Suprapubic skin (tissue), 4 donors: Measurements from ENCODE around the gene ADAMTS13. TPM values are rescaled to one million over a fixed set of nuclear protein-coding genes. Genes with fewer than 3 reads are reported as not detected.

Experiments
- DNase-seq, 2 donors: peaks; one replicate each; pipeline ENCODE4 v3.0.0-alpha.2; 2019; ENCODE audit warnings: low spot score in 2 of 2
- H3K27ac ChIP-seq: fragments of 200-600 bp; sonication (generic); one replicate; pipeline ENCODE4 v1.5.1; 2019
- H3K27me3 ChIP-seq: fragments of 200-600 bp; sonication (generic); one replicate; pipeline ENCODE4 v1.5.1; 2019
- H3K36me3 ChIP-seq: fragments of 200-600 bp; sonication (generic); one replicate; pipeline ENCODE4 v1.5.1; 2019
- H3K4me1 ChIP-seq: fragments of 200-600 bp; sonication (generic); one replicate; pipeline ENCODE4 v1.5.1; 2019
- H3K4me3 ChIP-seq: fragments of 200-600 bp; sonication (generic); one replicate; pipeline ENCODE4 v1.5.1; 2019; ENCODE audit warnings: mild to moderate bottlenecking
- H3K9me3 ChIP-seq: fragments of 200-600 bp; sonication (generic); one replicate; pipeline ENCODE4 v1.5.1; 2019
- EP300 ChIP-seq: sonication (generic); formaldehyde crosslinking; IDR thresholded peaks from one replicate; pipeline ENCODE4 v1.6.1; 2017; ENCODE audit warnings: antibody characterized with exemption
- POLR2A ChIP-seq, 2 donors: fragments of 450-650 bp; IDR thresholded peaks; one replicate each; pipeline ENCODE4 v1.6.1; 2017; ENCODE audit warnings: antibody characterized with exemption in 2 of 2, mild to moderate bottlenecking in 2 of 2, moderate library complexity in 2 of 2
- POLR2AphosphoS5 ChIP-seq, 3 donors: sonication (generic); formaldehyde crosslinking; IDR thresholded peaks; one replicate each; pipeline ENCODE4 v1.6.1; 2017; ENCODE audit warnings: antibody characterized with exemption in 3 of 3
- WGBS: methylation state at CpG from one replicate; pipeline ENCODE4 v1.1.5; 2018; 5-methylcytosine and 5-hydroxymethylcytosine counted together
- total RNA-seq, 4 donors: library from RNA; depleted of rRNA; stranded (reverse); fragments of >200 nt; gene quantifications; one replicate each; pipeline ENCODE4 v1.1.0, GENCODE V29; 2016
- TF ChIP-seq, protein P1 (sequence below), 2 donors: fragments of 200-600 bp in 1 of 2; fragments of 450-650 bp in 1 of 2; sonication (generic) in 1 of 2; IDR thresholded peaks; one replicate each; pipeline ENCODE4 v1.5.1; 2016 to 2019; ENCODE audit warnings: antibody characterized with exemption in 2 of 2, mild to moderate bottlenecking in 1 of 2, moderate library complexity in 1 of 2

Gene ADAMTS13
- total RNA-seq, 4 donors from 2014 or later: 1.2 to 3.3 (median 1.6) TPM

DNA sequence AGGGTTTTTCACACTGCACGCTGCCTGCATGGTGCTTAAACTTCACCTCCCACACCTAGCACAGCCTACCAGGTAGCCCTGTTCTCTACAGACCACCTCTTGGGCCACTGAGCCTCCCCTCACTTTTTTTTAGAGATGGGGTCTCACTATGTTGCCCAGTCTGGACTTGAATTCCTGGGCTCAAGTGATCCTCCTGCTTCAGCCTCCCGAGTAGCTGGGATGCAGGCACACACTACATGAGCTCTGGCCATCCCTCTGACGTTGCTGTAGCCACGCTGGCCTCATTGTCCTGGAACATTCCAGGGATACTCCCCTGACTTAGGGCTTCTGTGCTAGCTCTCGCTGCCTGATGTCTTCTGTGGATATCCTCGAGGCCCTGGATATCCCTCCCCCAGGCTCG lies 30.4 kb downstream of the ADAMTS13 start:
- no peaks in the 10 kb centered on the region for H3K36me3 ChIP-seq
- no peak overlapping the region for H3K27ac ChIP-seq
- WGBS: 87% methylated on average over 7 of the region's 7 CpGs
- no peaks in the 10 kb centered on the region for H3K4me1 ChIP-seq
- H3K9me3 ChIP-seq: no peaks in the 10 kb centered on the region
- TF ChIP-seq EP300: no peak
- TF ChIP-seq POLR2AphosphoS5 (IDR thresholded peaks at IDR 0.05): no peak
- no peak for TF ChIP-seq POLR2A (IDR thresholded peaks at IDR 0.05)
- TF ChIP-seq, protein P1, sequence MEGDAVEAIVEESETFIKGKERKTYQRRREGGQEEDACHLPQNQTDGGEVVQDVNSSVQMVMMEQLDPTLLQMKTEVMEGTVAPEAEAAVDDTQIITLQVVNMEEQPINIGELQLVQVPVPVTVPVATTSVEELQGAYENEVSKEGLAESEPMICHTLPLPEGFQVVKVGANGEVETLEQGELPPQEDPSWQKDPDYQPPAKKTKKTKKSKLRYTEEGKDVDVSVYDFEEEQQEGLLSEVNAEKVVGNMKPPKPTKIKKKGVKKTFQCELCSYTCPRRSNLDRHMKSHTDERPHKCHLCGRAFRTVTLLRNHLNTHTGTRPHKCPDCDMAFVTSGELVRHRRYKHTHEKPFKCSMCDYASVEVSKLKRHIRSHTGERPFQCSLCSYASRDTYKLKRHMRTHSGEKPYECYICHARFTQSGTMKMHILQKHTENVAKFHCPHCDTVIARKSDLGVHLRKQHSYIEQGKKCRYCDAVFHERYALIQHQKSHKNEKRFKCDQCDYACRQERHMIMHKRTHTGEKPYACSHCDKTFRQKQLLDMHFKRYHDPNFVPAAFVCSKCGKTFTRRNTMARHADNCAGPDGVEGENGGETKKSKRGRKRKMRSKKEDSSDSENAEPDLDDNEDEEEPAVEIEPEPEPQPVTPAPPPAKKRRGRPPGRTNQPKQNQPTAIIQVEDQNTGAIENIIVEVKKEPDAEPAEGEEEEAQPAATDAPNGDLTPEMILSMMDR (IDR thresholded peaks at IDR 0.05): no peak
- DNase-seq: no peak
- no peak overlapping the region for H3K4me3 ChIP-seq
- no peaks in the 10 kb centered on the region for H3K27me3 ChIP-seq

DNA sequence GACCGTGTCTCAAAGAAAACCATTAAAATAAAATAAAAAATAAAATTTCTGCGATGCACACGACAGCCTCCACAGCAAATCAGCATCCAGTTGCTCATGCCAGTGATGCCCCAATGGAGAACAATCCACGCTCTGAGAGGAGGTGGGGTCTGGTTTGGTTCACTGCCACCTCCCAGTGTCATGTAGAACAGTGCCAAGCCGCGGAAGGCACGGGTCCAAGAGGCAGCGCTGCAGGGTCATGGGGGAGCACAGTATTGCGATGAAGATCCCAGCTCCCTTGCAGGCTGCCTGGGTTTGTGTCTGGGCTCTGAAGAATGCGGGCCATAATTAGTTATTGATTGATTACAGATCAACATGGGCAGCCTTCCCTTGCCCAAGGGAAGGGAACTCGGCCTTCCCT lies 31.5 kb downstream of the ADAMTS13 start:
- H3K9me3 ChIP-seq: no peaks in the 10 kb centered on the region
- no peak for DNase-seq
- no peaks in the 10 kb centered on the region for H3K36me3 ChIP-seq
- no peaks in the 10 kb centered on the region for H3K4me1 ChIP-seq
- no peaks in the 10 kb centered on the region for H3K27me3 ChIP-seq
- TF ChIP-seq POLR2A (IDR thresholded peaks at IDR 0.05) (no peak), POLR2AphosphoS5 (IDR thresholded peaks at IDR 0.05) (no peak), EP300 (no peak)
- TF ChIP-seq, protein P1 (IDR thresholded peaks at IDR 0.05): no peak
- WGBS: 67% methylated on average over 11 of the region's 11 CpGs
- no peak overlapping the region for H3K4me3 ChIP-seq
- no peak overlapping the region for H3K27ac ChIP-seq

DNA sequence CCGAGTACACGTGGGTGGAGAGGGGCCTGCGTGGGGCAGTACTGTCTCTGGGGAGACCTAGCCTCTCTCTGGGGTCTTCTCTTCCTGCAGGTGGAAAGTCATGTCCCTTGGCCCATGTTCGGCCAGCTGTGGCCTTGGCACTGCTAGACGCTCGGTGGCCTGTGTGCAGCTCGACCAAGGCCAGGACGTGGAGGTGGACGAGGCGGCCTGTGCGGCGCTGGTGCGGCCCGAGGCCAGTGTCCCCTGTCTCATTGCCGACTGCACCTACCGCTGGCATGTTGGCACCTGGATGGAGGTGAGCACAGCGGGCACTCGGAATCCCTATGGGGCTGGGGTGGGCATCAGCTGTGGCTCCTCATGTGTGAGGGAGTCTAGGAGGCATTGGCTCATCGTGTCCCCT lies 32.2 kb downstream of the ADAMTS13 start:
- Histone ChIP-seq H3K4me1 (no peaks in the 10 kb centered on the region), H3K36me3 (no peaks in the 10 kb centered on the region), H3K4me3 (no peak overlapping the region), H3K9me3 (no peaks in the 10 kb centered on the region), H3K27ac (no peak overlapping the region), H3K27me3 (no peaks in the 10 kb centered on the region)
- DNase-seq: no peak
- WGBS: 96% methylated on average over 8 of the region's 19 CpGs
- TF ChIP-seq, protein P1 (IDR thresholded peaks at IDR 0.05): no peak
- TF ChIP-seq POLR2AphosphoS5 (IDR thresholded peaks at IDR 0.05): no peak
- no peak for TF ChIP-seq EP300
- no peak for TF ChIP-seq POLR2A (IDR thresholded peaks at IDR 0.05)

DNA sequence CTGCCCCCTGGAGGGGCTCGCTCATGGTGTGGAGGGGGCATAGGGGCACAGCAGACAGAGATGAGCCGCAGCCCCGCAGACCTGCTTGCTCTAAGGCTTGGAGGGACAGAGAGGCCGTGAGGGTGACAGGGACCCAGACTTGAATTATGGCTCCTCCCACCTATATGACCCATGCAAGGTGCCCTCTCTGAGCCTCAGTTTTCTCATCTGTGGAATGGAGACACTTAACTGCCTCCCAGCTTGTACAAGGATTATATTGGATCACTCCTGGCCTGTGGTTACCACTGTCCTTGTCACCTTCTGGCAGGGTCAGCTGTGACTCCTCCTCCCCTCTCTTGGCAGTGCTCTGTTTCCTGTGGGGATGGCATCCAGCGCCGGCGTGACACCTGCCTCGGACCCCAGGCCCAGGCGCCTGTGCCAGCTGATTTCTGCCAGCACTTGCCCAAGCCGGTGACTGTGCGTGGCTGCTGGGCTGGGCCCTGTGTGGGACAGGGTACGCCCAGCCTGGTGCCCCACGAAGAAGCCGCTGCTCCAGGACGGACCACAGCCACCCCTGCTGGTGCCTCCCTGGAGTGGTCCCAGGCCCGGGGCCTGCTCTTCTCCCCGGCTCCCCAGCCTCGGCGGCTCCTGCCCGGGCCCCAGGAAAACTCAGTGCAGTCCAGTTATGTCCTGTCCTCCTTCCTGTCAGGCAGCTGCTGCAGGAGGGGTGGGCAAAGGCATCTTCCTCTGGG lies 32.9 kb downstream of the ADAMTS13 start:
- H3K9me3 ChIP-seq: no peaks in the 10 kb centered on the region
- DNase-seq: no peak
- H3K4me3 ChIP-seq: no peak overlapping the region
- peaks cover under 1% of the 10 kb centered on the region for H3K4me1 ChIP-seq
- no peaks in the 10 kb centered on the region for H3K27me3 ChIP-seq
- H3K36me3 ChIP-seq: no peaks in the 10 kb centered on the region
- TF ChIP-seq POLR2AphosphoS5 (IDR thresholded peaks at IDR 0.05) (no peak), POLR2A (IDR thresholded peaks at IDR 0.05) (no peak), EP300 (no peak)
- TF ChIP-seq, protein P1 (IDR thresholded peaks at IDR 0.05): no peak
- WGBS: 95% methylated on average over 8 of the region's 20 CpGs
- H3K27ac ChIP-seq: no peak overlapping the region

DNA sequence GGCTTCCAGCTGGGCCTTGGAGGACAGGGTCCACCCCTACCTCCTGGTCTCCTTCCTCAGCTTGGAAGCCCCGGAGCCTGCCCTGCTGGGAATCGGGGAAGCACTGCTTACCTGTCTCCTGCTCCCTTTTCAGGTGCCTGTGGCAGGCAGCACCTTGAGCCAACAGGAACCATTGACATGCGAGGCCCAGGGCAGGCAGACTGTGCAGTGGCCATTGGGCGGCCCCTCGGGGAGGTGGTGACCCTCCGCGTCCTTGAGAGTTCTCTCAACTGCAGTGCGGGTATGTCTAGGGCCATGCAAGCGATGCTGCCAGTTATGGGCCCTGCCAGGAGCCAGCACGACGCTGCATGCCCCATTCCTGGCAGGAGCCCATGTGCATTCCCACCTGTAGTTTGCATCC lies 33.8 kb downstream of the ADAMTS13 start:
- DNase-seq: no peak
- Histone ChIP-seq H3K27me3 (no peaks in the 10 kb centered on the region), H3K27ac (no peak overlapping the region), H3K36me3 (no peaks in the 10 kb centered on the region), H3K4me1 (peaks cover 9% of the 10 kb centered on the region), H3K4me3 (no peak overlapping the region), H3K9me3 (no peaks in the 10 kb centered on the region)
- TF ChIP-seq POLR2A (IDR thresholded peaks at IDR 0.05): no peak
- no peak for TF ChIP-seq EP300
- 83% methylated on average over 7 of the region's 11 CpGs for WGBS
